CD8-positive, alpha-beta memory T cell (primary cell): ENCODE data around the gene TNK2. TPM values are rescaled to one million over a fixed set of nuclear protein-coding genes. Genes with fewer than 3 reads are reported as not detected.
A peak's percentile ranks its signal among the peaks of the same experiment; 100 is the strongest.

ENCODE experiments used
- CTCF ChIA-PET: fragments of 350-600 bp; sonication (Branson Sonifier 250); formaldehyde crosslinking; loops from one replicate; lab custom pipeline; 2021; ENCODE audit warnings: antibody characterized with exemption; lab: Charles Lee
- POLR2A ChIA-PET: fragments of 350-600 bp; sonication (Branson Sonifier 250); formaldehyde crosslinking; loops from one replicate; lab custom pipeline; 2021; ENCODE audit warnings: antibody characterized with exemption; lab: Charles Lee
- DNase-seq, 5 donors: peaks; one replicate each; pipeline versions ENCODE4 v3.0.0 to v3.0.0-alpha.2; 2020 to 2022; ENCODE audit warnings: mixed read lengths in 1 of 5
- H3K27ac ChIP-seq: one replicate; pipeline ENCODE4 v1.7.0; 2013; ENCODE audit warnings: low read depth, mild to moderate bottlenecking, low read length, moderate library complexity
- H3K27me3 ChIP-seq: 2 replicates; pipeline ENCODE4 v1.7.0; 2013; ENCODE audit warnings: low read length, mild to moderate bottlenecking; ENCODE audit not compliant: insufficient read depth, poor library complexity, severe bottlenecking
- H3K36me3 ChIP-seq: 2 replicates; pipeline ENCODE4 v1.7.0; 2013; ENCODE audit warnings: mild to moderate bottlenecking, low read length, moderate library complexity; ENCODE audit not compliant: insufficient read depth
- H3K4me1 ChIP-seq: 2 replicates; pipeline ENCODE4 v1.7.0; 2013; ENCODE audit warnings: mild to moderate bottlenecking, low read length, moderate library complexity; ENCODE audit not compliant: insufficient read depth
- H3K4me3 ChIP-seq: 2 replicates; pipeline ENCODE4 v1.7.0; 2013; ENCODE audit warnings: mild to moderate bottlenecking, low read length
- H3K9me3 ChIP-seq: 2 replicates; pipeline ENCODE4 v1.7.0; 2013; ENCODE audit warnings: mild to moderate bottlenecking, low read length
- H3K27ac Mint-ChIP-seq, 8 donors: one replicate each; pipeline ENCODE4 v1.8.0; 2020 to 2021; ENCODE audit warnings: mixed read lengths in 8 of 8, mild to moderate bottlenecking in 6 of 8, inconsistent platforms in 3 of 8, moderate library complexity in 3 of 8
- H3K27me3 Mint-ChIP-seq, 2 donors: one replicate each; pipeline ENCODE4 v1.8.0; 2020 to 2021; ENCODE audit warnings: mixed read lengths in 2 of 2, mild to moderate bottlenecking in 1 of 2, moderate library complexity in 1 of 2
- H3K36me3 Mint-ChIP-seq, 3 donors: one replicate each; pipeline ENCODE4 v1.8.0; 2020 to 2021; ENCODE audit warnings: mixed read lengths in 3 of 3, inconsistent platforms in 1 of 3, mild to moderate bottlenecking in 1 of 3
- H3K4me1 Mint-ChIP-seq, 3 donors: one replicate each; pipeline ENCODE4 v1.8.0; 2020 to 2021; ENCODE audit warnings: mixed read lengths in 3 of 3, inconsistent platforms in 1 of 3, mild to moderate bottlenecking in 1 of 3
- H3K4me3 Mint-ChIP-seq, 7 donors: one replicate each; pipeline ENCODE4 v1.8.0; 2020 to 2021; ENCODE audit warnings: mixed read lengths in 7 of 7, mild to moderate bottlenecking in 6 of 7, moderate library complexity in 4 of 7, inconsistent platforms in 2 of 7
- H3K9me3 Mint-ChIP-seq, 5 donors: one replicate each; pipeline ENCODE4 v1.8.0; 2020 to 2022; ENCODE audit warnings: mixed read lengths in 5 of 5, mild to moderate bottlenecking in 3 of 5, moderate library complexity in 2 of 5, inconsistent platforms in 1 of 5
- polyA plus RNA-seq: library from polyadenylated mRNA; unstranded; fragments of 300-500 nt; fragmentation: Illumina TruSeq; gene quantifications from one replicate; pipeline ENCODE4 v1.2.3, GENCODE V29; 2021
- total RNA-seq, 2 experiments: library from RNA; stranded (reverse); gene quantifications; one replicate each; pipeline ENCODE4 v1.2.3, GENCODE V29; 2021

The TNK2 gene
- total and polyA plus RNA-seq, 3 experiments from 2014 or later = 4.7 to 74.5 (median 71.4) TPM

DNA sequence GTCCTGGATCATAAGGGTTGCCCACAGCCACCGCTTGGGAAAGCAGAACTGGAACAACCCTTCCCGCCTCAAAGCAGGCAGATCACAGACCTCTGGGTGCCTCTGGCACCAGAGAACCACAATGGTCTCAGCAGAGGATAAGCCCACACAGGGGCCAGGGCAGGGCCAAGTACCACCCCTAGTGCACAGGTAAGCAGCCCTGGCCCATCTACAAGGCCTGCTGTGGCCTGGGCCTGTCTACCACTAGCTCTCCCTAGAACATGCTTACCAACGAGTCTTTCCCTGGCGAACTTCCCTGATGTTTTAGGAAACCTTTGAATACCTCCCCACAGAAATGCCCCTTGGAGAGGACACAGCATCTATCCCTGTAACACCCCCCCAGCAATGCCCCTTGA, 28.3 kb downstream of the TNK2 start:
- Mint-ChIP-seq H3K27me3 (no peaks in the 10 kb centered on the region), H3K36me3 (peaks cover 0 to 68% (median 2%) of the 10 kb centered on the region in 3 donors)
- peaks cover 32% of the 10 kb centered on the region for H3K36me3 ChIP-seq

DNA sequence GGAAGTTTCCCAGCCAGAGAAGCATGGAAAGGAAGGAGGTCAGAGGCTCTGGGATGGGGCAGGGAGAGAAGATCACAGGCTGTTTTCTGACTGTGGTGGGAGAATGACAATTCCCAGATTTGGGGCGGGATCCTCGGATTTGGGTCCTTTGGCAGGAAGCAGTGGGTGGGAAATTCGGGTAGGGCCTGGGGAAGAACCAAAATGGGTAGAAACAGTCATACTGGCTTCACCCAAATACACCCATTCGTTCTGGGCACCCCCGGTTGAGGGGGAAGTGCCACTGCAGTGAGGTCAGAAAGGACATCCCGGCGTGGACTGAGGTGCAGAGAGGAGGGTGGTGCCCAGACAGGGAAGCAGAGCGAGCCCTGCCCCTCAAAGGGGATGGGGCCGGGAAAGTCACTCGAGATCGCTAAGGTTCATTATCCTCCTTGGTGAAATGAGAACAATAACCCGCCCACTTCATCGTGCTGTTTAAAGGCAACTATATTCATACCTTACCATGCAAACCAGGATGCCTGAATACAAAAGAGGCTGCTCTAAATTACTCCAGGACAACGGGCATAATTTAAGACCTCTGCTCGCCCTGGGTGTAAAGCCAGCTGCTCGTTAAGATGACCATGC, 28.8 kb downstream of the TNK2 start:
- Histone ChIP-seq H3K27me3 (no peaks in the 10 kb centered on the region), H3K4me1 (no peaks in the 10 kb centered on the region), H3K9me3 (no peaks in the 10 kb centered on the region), H3K4me3 (no peak overlapping the region), H3K36me3 (peaks cover 32% of the 10 kb centered on the region), H3K27ac (no peak overlapping the region)
- Mint-ChIP-seq H3K4me1 (peaks cover 0 to 1% (median 0%) of the 10 kb centered on the region in 3 donors), H3K36me3 (peaks cover 0 to 64% (median 2%) of the 10 kb centered on the region in 3 donors), H3K27me3 (no peaks in the 10 kb centered on the region), H3K27ac (peak overlapping the region in 1 of 8 donors; percentile 36), H3K4me3 (no peak overlapping the region), H3K9me3 (no peaks in the 10 kb centered on the region)
- CTCF ChIA-PET = no interaction called here
- DNase-seq = no peak
- POLR2A ChIA-PET = no interaction called here

More for the DNA sequence above, 28.3 kb downstream of the TNK2 start:
- Mint-ChIP-seq H3K9me3 (no peaks in the 10 kb centered on the region), H3K4me3 (no peak overlapping the region), H3K4me1 (peaks cover 0 to 1% (median 0%) of the 10 kb centered on the region in 3 donors), H3K27ac (peak overlapping the region in 3 of 8 donors; percentile 40 to 47 (median 44))
- Histone ChIP-seq H3K9me3 (no peaks in the 10 kb centered on the region), H3K4me1 (no peaks in the 10 kb centered on the region), H3K27me3 (no peaks in the 10 kb centered on the region), H3K27ac (no peak overlapping the region), H3K4me3 (no peak overlapping the region)
- no peak for DNase-seq
- POLR2A ChIA-PET = no interaction called here
- CTCF ChIA-PET = no interaction called here

DNA sequence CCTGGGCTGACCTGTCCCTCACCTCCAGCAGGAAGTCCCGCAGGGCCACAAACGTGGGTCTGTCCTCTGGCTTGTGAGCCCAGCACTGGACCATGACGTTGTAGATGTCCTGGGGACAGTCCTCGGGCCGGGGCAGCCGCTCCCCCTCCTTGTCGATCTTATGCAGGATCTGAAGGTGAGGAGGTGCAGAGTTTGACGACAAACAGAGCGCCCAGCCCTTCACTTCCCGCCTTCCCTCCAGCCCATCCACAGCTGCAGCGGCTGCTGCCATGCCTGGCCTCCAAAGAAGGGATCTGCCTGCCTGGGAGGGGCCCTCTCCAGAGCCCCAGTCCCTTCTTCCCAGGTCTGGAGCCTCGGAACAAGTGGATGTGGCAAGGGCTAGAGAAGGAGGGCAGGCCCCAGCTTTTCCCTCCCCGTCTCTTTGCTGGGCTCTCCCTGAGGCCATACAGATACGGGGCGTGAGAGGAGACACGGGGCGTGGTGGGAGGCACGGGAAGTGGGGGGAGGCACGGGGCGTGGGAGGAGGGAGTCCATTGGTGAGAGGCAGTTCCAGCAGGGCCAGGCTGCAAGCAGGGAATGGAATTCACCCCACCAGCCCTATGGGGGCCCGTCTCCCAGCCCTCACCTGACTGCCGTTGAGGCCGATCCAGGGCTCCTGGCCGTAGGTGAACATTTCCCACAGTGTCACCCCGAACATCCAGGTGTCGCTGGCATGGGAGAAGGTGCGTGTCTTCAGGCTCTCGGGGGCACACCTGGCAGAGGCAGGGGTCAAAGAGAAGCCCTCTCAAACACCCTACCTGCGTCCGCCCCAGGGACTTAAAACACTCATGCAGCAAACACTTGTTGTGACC, 29.7 kb downstream of the TNK2 start:
- peak overlapping the region in 2 of 8 donors; percentile 36 to 74 for H3K27ac Mint-ChIP-seq

DNA sequence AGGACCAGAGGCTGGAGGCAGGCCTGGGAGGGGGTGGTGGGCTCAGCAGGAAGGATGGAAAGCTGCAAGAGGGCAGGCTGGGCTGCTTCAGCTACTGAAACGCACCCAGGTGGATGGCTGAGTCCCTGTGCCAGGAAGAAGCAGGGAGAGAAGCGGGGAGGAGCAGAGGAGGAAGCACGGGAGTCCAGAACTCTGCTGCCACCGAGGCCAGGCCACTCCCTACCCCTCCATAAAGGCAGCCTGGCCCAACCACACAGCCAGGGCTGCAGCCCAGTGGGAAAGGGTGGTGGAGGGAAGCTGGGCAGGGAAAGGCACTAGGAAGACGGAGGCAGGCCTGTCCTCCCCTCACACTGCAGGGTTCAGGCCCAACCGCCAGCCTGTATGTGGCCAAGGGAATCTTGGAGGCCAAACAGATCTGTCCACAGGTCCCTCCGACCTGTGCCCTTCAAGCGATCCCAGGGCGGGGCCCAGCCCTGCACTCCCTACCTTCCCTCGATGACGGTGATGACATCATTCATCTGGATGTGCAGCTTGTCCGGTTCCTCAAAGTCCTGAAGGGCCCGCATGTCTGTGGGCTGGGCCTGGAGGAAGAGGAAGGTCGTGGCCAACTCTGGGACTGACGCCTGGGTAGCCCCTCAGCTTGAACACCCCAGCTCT, 30.5 kb downstream of the TNK2 start:
- CTCF ChIA-PET = interaction anchor here (1.1 to 3.0 kb wide), 2 partner anchors 17 to 37 kb away, joined by 3 to 12 read pairs; no protein-coding TSS in a partner anchor
- POLR2A ChIA-PET = no interaction called here
- H3K27me3 Mint-ChIP-seq = no peaks in the 10 kb centered on the region
- no peak for DNase-seq
- H3K36me3 ChIP-seq = peaks cover 32% of the 10 kb centered on the region
- no peaks in the 10 kb centered on the region for H3K4me1 ChIP-seq
- H3K4me1 Mint-ChIP-seq = no peaks in the 10 kb centered on the region
- no peak overlapping the region for H3K4me3 ChIP-seq
- H3K9me3 Mint-ChIP-seq = no peaks in the 10 kb centered on the region
- H3K36me3 Mint-ChIP-seq = peaks cover 0 to 56% (median 2%) of the 10 kb centered on the region in 3 donors
- peak overlapping the region in 2 of 8 donors; percentile 19 to 32 for H3K27ac Mint-ChIP-seq
- H3K27ac ChIP-seq = no peak overlapping the region
- no peaks in the 10 kb centered on the region for H3K9me3 ChIP-seq
- H3K27me3 ChIP-seq = no peaks in the 10 kb centered on the region
- no peak overlapping the region for H3K4me3 Mint-ChIP-seq

More for the DNA sequence above, 29.7 kb downstream of the TNK2 start:
- Histone ChIP-seq H3K27me3 (no peaks in the 10 kb centered on the region), H3K36me3 (peaks cover 32% of the 10 kb centered on the region), H3K4me3 (no peak overlapping the region), H3K27ac (no peak overlapping the region), H3K4me1 (no peaks in the 10 kb centered on the region), H3K9me3 (no peaks in the 10 kb centered on the region)
- CTCF ChIA-PET = no interaction called here
- Mint-ChIP-seq H3K4me1 (no peaks in the 10 kb centered on the region), H3K4me3 (no peak overlapping the region), H3K36me3 (peaks cover 0 to 62% (median 2%) of the 10 kb centered on the region in 3 donors), H3K9me3 (no peaks in the 10 kb centered on the region), H3K27me3 (no peaks in the 10 kb centered on the region)
- POLR2A ChIA-PET = no interaction called here
- DNase-seq = no peak

DNA sequence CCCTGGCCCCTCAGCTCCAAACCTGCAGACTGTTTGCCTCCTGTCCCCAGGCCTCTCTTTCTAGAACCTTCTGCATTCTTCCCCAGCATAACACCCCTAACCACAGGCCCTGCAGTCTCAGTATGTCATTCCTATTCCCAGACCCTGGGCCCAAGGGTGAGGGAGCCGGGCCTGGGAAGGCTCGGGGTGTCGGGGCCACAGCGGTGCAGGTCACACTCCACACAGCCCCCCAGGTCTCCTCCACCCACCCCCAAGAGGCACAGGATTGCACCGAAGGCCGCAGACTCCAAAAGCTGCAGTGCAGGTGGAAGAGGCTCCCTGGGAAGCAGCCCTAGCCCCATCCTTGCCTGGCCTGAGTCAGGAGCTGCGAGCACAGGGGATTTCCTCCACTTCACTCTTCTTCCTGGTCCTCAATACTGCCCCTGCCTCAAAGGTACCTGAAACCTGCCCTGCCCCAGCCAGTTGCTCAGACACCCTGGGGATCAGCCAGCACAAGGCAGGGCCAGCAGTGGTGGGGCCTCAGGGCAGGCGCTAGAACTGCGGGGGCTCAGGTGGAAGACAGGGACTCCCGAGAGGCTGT, 31.1 kb downstream of the TNK2 start:
- H3K27ac ChIP-seq = no peak overlapping the region
- DNase-seq = no peak
- no peaks in the 10 kb centered on the region for H3K27me3 Mint-ChIP-seq
- ChIA-PET POLR2A (no interaction called here), CTCF (interaction anchor here (1.1 to 3.0 kb wide), 2 partner anchors 17 to 37 kb away, joined by 3 to 12 read pairs; no protein-coding TSS in a partner anchor)
- H3K4me1 ChIP-seq = no peaks in the 10 kb centered on the region
- no peaks in the 10 kb centered on the region for H3K27me3 ChIP-seq
- peaks cover 0 to 53% (median 2%) of the 10 kb centered on the region in 3 donors for H3K36me3 Mint-ChIP-seq
- H3K4me3 Mint-ChIP-seq = no peak overlapping the region
- H3K4me1 Mint-ChIP-seq = no peaks in the 10 kb centered on the region
- peak overlapping the region in 5 of 8 donors; percentile 32 to 80 (median 58) for H3K27ac Mint-ChIP-seq
- H3K36me3 ChIP-seq = peaks cover 37% of the 10 kb centered on the region
- no peak overlapping the region for H3K4me3 ChIP-seq
- H3K9me3 Mint-ChIP-seq = no peaks in the 10 kb centered on the region
- no peaks in the 10 kb centered on the region for H3K9me3 ChIP-seq

DNA sequence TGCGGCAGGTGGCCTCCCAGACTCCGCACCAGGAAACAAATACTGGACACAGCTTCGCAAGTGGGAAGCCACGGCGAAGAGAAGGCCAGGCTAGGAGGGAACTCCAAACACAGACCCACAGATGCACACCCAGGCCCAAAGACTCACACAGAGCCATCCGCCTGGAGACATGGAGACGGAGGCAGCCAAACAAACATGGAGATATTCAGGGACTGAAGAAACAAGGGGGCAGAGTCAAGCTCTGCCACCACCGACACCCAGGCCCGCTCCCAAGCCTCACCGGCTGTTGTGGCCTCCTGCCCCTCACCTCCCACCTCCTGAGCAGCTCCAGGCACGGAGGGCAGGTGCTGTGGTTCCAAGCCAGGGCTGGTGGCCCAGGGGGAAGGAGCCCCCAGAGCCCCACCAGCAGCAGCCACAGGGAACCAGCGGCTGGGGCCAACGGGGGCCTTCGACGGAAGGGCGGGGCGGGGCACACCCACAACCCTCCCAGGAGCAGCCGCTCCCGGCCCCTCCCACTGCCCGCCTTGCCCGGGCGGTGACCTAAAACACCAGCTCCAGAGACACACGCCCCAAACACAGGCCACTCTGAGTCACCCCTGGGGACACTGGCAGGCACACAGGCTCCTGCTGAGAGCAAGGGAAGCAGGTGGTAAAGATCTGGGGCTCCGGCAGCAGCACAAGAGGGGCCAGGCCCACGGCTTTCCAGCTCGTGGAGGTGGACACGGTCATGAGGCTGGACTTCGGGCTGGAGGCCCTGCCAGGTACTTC, 31.9 kb downstream of the TNK2 start:
- Mint-ChIP-seq H3K4me1 (no peaks in the 10 kb centered on the region), H3K36me3 (peaks cover 0 to 49% (median 2%) of the 10 kb centered on the region in 3 donors), H3K4me3 (peak overlapping the region in 1 of 7 donors; percentile 56), H3K27ac (peak overlapping the region in 5 of 8 donors; percentile 12 to 80 (median 73)), H3K27me3 (no peaks in the 10 kb centered on the region), H3K9me3 (no peaks in the 10 kb centered on the region)
- Histone ChIP-seq H3K36me3 (peaks cover 34% of the 10 kb centered on the region), H3K27me3 (no peaks in the 10 kb centered on the region), H3K9me3 (no peaks in the 10 kb centered on the region), H3K27ac (no peak overlapping the region), H3K4me1 (no peaks in the 10 kb centered on the region), H3K4me3 (no peak overlapping the region)
- ChIA-PET POLR2A (no interaction called here), CTCF (interaction anchor here (1.1 to 3.0 kb wide), 2 partner anchors 14 to 18 kb away, joined by 4 to 12 read pairs; no protein-coding TSS in a partner anchor)
- DNase-seq = peak in 1 of 5 donors; percentile 13
